ENCODE data around the gene SAMD4A.

The SAMD4A gene

DNA sequence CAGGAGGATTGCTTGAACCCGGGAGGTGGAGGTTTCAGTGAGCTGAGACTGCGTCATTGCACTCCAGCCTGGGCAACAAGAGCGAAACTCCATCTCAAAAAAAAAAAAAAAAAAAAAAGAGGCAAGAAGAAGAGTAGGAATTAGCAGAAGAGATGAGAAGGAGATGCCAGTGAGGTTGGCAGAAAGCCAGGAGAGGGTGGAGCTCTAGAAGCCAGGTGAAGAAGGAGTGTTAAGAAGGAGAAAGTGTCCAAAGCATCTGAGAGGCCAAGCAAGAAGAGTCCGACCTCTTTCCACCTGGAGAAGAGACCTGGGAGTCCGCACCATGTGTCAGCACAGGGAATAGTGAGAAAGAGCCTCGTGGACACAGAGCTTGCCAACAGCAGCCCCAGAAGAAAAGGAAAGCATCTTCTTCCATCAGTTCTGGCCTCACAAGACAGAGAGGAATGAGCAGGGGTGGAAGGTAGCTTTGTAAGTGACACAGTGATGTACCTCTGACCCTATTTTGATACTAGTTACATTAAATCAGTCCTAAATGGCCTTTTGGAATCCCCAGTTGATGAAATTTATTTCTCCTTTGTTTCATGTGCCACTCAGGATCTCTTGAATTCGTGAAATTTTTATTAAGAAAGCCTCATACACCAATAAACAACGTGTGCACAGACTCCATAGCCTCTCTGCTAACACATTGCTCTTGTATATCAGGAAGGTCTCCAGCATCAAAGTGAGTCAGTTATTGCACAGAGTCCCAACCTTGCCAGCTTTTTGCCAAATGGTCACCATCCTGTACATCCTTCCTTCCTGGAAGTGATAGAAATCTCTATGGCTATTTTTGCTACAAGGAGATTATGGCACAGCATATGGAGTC lies 70.6 kb downstream of the SAMD4A start:
- DNase-seq = no peak

- no peak for DNase-seq
Observed at GRCh38 chr14:54638135-54638446, 71.2 kb downstream of the SAMD4A start.

DNA sequence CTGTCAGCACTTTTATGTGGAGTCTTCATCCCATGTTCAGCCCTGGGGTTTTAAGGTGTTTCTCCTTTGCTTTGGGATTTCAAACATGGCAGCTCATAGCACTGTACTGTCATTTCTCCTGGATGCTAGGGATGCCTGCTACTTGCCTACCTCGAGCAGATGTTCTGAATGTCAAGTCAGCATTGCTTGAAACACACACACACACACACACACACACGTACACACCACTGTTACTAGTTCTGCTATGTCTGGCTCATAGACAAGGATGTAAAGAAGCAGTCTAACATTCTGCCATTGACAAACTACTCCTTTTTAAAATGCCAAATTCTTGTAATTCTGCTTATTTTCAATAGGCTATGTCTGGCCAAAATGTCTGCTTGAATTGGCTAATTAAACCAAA lies 72.7 kb downstream of the SAMD4A start:
- DNase-seq = no peak

GRCh38 chr14:54640506-54640905 lies 73.6 kb downstream of the SAMD4A start:
- no peak for DNase-seq

DNA sequence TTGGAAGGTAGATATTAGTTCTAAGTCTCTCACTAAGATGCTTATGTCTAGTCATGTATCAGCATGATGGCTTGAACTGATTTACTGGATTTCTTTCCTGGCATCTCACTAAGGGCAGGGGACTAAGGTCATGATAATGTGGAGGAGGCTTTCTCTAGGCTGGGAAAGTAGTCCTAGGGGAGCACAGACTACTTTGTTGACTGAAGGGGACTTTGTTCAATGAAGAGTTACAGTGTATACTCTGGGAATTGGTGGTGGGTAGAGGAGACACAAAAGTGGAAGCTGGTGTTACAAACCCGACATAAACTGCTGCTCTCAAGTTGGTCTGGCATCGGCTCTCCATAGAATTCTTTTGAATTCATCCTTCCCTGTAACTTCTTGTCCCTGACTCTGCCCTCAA lies 75.2 kb downstream of the SAMD4A start:
- DNase-seq = no peak

DNA sequence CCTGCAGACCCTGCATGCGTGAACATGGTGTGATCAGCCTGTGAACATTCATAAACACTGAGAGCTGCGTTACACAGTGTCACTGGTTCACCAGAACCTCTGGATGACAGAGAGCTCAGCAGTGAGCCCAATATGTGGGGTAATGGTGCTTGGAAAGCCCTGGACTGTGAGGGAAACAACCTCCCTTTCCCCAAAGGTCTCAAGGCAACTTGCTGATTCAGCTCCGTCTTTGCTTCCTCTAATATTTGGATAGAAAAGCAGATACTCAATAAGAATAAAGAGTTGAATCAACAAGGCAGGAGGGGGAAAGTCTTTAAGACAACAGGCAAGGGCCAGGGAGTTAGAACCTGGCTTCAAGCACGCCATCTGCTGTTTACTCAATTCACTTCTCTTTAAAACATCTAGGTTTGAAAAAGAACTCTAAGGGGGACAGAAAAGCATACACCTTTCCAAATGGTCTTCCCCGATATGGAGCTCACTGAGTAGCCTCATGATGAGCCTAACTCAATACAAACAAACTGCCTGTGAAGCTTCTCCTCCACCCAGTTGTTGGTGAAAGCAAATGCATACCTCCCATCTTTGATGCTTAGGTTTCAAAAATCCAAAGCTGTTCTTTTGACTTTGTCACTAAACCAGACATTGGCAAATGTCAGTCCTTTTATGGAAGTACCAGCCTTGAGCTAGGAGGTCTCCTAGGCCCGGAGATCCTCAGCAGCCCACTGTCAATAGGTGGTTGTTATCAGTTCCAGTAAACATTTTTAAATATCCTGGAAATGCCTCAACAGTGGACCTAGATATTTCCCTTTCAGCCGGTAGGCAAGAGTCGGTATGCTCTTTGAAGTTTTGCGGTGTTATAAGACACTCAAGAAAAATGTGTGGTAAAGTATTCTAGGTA lies 76.1 kb downstream of the SAMD4A start:
- DNase-seq = peak; percentile 48

- no peak for DNase-seq
Observed at GRCh38 chr14:54643696-54644176, 76.8 kb downstream of the SAMD4A start.

GRCh38 chr14:54645639-54646038 lies 78.7 kb downstream of the SAMD4A start:
- DNase-seq = no peak

DNA sequence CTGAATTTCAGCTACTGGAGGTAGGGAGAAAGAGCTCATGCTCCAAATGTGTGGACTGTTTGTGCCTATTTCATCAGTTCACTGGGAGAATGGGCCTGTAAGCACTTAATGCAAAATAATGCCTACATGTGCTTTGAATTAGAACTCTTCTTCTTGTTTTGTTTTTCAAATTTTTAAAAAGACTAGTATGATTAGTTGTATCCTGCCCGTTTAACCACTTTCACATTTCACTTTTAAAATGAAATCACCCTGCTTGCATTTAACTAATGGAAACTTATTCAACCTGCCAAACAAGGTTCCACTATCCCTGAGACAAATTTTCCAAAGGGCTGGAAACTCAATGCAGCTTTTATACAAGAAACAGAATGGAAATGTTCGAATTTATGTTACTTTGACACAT lies 79.7 kb downstream of the SAMD4A start:
- no peak for DNase-seq

- DNase-seq = no peak
Observed at GRCh38 chr14:54647378-54647777, 80.5 kb downstream of the SAMD4A start.

DNA sequence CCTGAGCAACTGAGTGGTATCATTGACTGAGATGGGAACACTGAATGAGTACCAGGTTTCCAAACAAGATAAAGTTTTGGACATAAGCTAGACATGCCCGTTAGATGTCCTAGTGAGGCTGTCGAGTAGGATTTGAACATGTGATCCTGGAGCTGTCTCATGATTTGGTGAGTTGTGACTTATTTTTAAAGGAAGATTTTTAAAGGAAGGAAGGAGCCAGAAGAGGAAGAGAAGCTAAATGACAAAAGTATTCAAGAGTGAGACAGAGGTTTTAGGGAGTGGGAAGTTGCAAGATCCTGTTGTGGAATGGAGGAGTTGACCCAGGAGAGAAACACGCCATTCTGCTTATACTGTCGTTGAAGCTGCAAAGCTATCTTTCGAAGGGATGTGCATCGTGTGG lies 82.1 kb downstream of the SAMD4A start:
- DNase-seq = no peak

DNA sequence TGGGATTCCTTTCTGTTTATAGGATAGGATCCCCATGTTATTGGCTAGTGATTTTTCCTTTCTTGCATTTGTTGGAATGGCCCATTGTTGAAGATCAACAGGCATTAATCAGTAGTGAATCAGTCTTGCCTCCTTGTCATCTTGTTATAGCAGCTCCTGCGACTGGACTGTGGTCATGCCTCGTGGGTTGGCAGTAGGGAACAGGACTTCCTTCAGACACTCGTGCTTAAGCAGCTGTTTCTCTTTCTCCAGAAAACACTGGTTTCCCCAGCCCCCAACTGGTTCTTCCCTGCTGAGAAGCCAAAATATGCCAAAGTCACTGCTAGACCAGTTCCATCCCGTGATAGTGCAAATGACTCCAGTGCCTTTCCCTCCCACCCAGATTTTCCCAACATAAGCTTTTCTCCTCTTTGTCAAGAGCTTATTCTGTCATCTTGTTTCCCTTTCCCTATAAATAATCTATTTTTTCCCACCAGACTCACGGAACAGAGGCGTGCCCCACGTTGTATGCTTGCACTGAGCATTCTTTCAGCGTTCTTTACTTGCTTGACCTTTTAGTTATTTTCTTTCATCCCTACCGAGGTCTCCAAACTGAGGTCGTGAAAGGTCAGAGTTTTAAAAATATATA lies 83.5 kb downstream of the SAMD4A start:
- DNase-seq = no peak

DNA sequence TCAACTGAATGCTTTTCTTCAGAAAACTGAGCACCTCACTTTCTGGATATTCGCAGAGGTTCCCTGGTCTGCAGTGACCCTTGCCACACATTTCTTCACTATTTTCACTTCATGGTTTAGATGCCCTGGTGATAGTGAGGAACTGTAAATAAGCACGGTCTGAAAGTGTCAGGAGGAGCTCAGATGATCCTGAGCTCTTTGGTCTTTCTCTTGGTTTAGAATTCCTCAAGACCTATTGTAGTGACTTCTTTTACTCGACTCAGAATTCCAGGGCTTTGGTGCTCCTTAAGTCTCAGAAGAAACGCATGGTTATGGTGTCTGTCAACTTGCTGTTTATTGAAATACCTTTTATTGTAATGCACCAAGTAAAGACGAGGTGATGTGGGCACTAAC lies 84.0 kb downstream of the SAMD4A start:
- no peak for DNase-seq

DNA sequence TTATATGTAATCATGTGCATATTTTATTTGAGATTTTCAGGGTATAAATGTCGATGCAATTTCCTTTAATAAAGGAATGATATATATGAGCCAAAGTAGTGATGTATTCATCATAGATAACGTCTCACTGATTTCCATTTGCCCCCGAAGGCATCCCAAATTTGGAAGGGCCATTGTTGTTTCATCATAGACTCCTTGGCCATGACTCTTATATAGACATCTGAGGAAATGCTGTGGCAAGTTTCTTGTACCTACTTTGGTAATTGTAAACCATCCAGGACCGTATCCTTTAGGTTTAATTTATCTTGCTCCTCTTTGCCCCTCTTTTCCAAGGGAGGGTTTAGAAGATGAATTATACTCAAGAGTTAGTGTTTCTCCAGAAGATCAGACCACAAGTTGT lies 84.7 kb downstream of the SAMD4A start:
- no peak for DNase-seq

GRCh38 chr14:54652188-54652587 lies 85.3 kb downstream of the SAMD4A start:
- no peak for DNase-seq

GRCh38 chr14:54652605-54653052 lies 85.7 kb downstream of the SAMD4A start:
- no peak for DNase-seq

- no peak for DNase-seq
Observed at GRCh38 chr14:54653712-54654469, 87.0 kb downstream of the SAMD4A start.

DNA sequence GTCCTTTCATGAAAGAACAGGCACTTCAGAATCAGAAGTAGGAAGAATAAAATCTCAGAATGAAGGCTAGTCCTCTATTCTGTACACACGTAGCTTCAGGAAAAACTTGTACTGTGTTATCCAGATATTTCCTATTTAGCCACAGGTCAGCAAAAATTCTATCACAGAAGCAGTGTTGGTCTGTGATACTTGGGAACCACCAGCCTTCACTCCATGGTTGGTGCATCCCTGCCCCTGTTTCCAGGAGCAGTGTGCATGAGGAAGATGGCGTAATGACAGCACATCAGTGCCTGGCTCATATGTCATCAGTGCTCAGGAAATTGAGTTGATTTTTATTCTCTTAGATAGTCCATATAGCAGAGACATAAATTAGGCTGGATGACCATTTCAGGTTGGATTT lies 87.7 kb downstream of the SAMD4A start:
- no peak for DNase-seq

- no peak for DNase-seq
Observed at GRCh38 chr14:54658836-54659235, 91.9 kb downstream of the SAMD4A start.

- no peak for DNase-seq
Observed at GRCh38 chr14:54659365-54659764, 92.4 kb downstream of the SAMD4A start.

GRCh38 chr14:54660604-54661111 lies 93.7 kb downstream of the SAMD4A start:
- no peak for DNase-seq

DNA sequence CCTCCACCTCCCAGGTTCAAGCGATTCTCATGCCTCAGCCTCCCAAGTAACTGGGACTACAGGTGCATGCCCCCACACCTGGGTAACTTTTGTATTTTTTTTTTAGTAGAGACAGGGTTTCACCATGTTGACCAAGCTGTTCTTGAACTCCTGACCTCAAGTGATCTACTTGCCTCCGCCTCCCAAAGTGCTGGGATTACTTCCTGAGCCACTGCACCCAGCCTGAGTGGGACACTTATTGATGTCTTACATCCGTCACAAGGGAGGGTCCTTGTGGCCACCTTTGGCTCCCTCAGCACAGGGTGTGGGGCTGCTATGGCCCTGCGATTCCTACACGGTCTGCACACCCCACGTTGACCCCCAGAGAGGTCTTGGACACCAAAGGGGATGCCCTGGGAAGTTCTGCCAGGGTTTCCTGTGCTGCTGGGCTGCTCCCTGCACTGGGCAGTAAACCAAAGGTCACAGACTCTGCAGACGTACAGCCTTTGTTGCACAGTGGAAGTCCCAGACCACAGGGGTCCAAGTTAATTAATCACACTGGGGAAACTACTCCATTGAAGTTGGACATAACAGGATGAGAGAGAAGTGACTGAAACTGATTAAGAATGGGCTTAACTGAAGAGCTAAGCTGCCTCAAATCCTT lies 95.7 kb downstream of the SAMD4A start:
- no peak for DNase-seq
